Body of pancreas (tissue), 4 donors: Measurements from ENCODE around the gene PLXDC2. TPM values are rescaled to one million over a fixed set of nuclear protein-coding genes. Genes with fewer than 3 reads are reported as not detected.

Experiments used
- ATAC-seq: fragments of 150-250 bp; one replicate; pipeline ENCODE4 v1.9.1; 2016
- DNase-seq, 4 donors: peaks; one replicate each; pipeline ENCODE4 v3.0.0-alpha.2; 2019
- H3K27ac ChIP-seq, 4 donors: fragments of 200-600 bp; sonication (generic); 1 replicate in 3 of 4; 2 replicates in 1 of 4; pipeline versions ENCODE4 v1.5.1 to v1.6.1; 2016 to 2019; ENCODE audit warnings: mild to moderate bottlenecking in 1 of 4, mixed read lengths in 1 of 4, moderate library complexity in 1 of 4
- H3K27me3 ChIP-seq, 2 donors: fragments of 200-600 bp; sonication (generic); one replicate each; pipeline ENCODE4 v1.6.0; 2016; ENCODE audit warnings: mild to moderate bottlenecking in 1 of 2
- H3K36me3 ChIP-seq, 2 donors: fragments of 200-600 bp; sonication (generic); replicated peaks in 1 of 2; 2 replicates each; pipeline ENCODE4 v1.5.1; 2016; ENCODE audit warnings: low read depth in 2 of 2; ENCODE audit not compliant: insufficient read depth in 1 of 2
- H3K4me1 ChIP-seq: fragments of 200-600 bp; sonication (generic); one replicate; pipeline ENCODE4 v1.6.0; 2016
- H3K4me3 ChIP-seq, 2 donors: fragments of 200-600 bp; sonication (generic); 1 replicate in 1 of 2; 2 replicates in 1 of 2; pipeline ENCODE4 v1.5.1; 2016 to 2019
- H3K9me3 ChIP-seq, 3 donors: fragments of 200-600 bp; sonication (generic); 1 replicate in 2 of 3; 2 replicates in 1 of 3; pipeline ENCODE4 v1.5.1; 2016
- POLR2A ChIP-seq, 3 donors: fragments of 450-650 bp; IDR thresholded peaks; one replicate each; pipeline ENCODE4 v1.6.1; 2016; ENCODE audit warnings: antibody characterized with exemption in 3 of 3, mild to moderate bottlenecking in 2 of 3
- WGBS, 2 donors: methylation state at CpG; one replicate each; pipeline ENCODE4 v1.1.5; 2017; 5-methylcytosine and 5-hydroxymethylcytosine counted together
- intact Hi-C: fragments of 100-400 bp; cut with DNase I; formaldehyde crosslinking; loops from one replicate; pipeline ENCODE4 v1.15.1; 2023
- total RNA-seq, 2 donors: library from RNA; depleted of rRNA; stranded (reverse); fragments of >200 nt; gene quantifications; one replicate each; pipeline ENCODE4 v1.1.0, GENCODE V29; 2016
- TF ChIP-seq, protein P1 (sequence below), 7 experiments: fragments of 450-650 bp in 4 of 7; fragments of 200-600 bp in 3 of 7; sonication (generic) in 3 of 7; IDR thresholded peaks; one replicate each; pipeline ENCODE4 v1.5.1; 2016 to 2019; ENCODE audit warnings: antibody characterized with exemption in 7 of 7

PLXDC2 gene
- total RNA-seq, 2 donors from 2014 or later = 8.2 to 13.5 TPM

DNA sequence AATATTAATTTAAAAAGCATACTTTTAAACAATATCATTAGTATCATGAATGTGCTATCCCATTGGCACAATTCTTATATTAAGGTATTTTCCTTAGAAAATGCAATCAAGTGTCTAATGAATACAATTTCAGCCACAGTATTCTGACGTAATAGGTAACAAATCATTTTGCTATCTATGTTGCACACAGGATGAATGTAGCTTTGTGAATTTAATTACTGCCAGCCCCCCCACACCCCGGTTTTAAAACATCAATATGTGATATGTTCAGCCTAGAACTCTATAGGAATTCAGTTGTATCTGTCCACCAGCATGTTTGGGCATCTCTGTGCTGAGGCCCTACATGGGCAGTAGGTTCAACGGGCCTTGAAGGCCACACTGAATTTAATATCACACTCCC is 274.6 kb downstream of the PLXDC2 start:
- ATAC-seq = no peak
- intact Hi-C loops = no loop called here
- no peaks in the 10 kb centered on the region for H3K27me3 ChIP-seq
- no peaks in the 10 kb centered on the region for H3K36me3 ChIP-seq
- H3K27ac ChIP-seq = no peak overlapping the region
- no peaks in the 10 kb centered on the region for H3K4me1 ChIP-seq
- TF ChIP-seq, protein P1, sequence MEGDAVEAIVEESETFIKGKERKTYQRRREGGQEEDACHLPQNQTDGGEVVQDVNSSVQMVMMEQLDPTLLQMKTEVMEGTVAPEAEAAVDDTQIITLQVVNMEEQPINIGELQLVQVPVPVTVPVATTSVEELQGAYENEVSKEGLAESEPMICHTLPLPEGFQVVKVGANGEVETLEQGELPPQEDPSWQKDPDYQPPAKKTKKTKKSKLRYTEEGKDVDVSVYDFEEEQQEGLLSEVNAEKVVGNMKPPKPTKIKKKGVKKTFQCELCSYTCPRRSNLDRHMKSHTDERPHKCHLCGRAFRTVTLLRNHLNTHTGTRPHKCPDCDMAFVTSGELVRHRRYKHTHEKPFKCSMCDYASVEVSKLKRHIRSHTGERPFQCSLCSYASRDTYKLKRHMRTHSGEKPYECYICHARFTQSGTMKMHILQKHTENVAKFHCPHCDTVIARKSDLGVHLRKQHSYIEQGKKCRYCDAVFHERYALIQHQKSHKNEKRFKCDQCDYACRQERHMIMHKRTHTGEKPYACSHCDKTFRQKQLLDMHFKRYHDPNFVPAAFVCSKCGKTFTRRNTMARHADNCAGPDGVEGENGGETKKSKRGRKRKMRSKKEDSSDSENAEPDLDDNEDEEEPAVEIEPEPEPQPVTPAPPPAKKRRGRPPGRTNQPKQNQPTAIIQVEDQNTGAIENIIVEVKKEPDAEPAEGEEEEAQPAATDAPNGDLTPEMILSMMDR (IDR thresholded peaks at IDR 0.05) = no peak
- TF ChIP-seq POLR2A (IDR thresholded peaks at IDR 0.05) = no peak
- DNase-seq = no peak
- no peaks in the 10 kb centered on the region for H3K9me3 ChIP-seq
- H3K4me3 ChIP-seq = no peak overlapping the region
- WGBS, 2 donors = 72 to 74% methylated on average over 3 of the region's 3 CpGs

DNA sequence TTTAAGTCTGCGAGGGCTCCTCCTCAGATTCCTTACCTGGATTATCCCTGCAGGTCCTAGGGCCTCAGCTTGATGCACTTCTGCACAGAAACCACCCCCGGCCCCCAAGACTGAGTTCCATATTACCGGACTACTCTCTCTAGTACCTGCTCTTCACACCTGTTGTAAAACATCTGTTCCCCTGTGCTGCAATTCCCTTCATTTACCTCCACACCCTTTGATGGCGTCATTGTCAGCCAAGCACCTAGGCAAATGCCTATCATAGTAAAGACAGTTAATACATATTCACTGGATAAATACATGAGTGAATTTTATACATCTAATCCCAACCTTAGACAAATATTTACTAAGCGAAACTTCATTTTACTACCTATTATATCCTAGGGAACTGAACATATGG is 275.5 kb downstream of the PLXDC2 start:
- no peak overlapping the region for H3K27ac ChIP-seq
- H3K9me3 ChIP-seq = no peaks in the 10 kb centered on the region
- 53% methylated on average over 5 of the region's 5 CpGs for WGBS, 2 donors
- DNase-seq (no peak), ATAC-seq (no peak)
- no peaks in the 10 kb centered on the region for H3K4me1 ChIP-seq
- H3K36me3 ChIP-seq = no peaks in the 10 kb centered on the region
- intact Hi-C loops = no loop called here
- TF ChIP-seq, protein P1 (IDR thresholded peaks at IDR 0.05) = no peak
- no peak for TF ChIP-seq POLR2A (IDR thresholded peaks at IDR 0.05)
- H3K27me3 ChIP-seq = no peaks in the 10 kb centered on the region
- no peak overlapping the region for H3K4me3 ChIP-seq

DNA sequence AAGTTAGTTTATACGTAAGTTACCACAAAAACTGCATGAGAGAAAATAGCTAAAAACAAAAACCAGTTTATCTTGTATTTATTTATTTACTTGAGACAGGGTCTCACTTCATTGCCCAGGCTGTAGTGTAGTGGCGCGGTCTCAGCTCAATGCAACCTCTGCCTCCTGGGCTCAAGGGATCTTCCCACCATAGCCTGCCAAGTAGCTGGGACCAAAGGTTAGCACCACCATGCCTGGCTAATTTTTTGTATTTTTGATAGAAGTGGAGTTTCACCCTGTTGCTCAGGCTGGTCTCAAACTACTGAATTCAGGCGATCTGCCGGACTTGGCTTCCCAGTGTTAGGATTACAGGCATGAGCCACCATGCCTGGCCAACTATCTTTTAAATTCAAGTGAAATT is 277.4 kb downstream of the PLXDC2 start:
- ATAC-seq = no peak
- intact Hi-C loops = no loop called here
- DNase-seq = no peak
- H3K9me3 ChIP-seq = no peaks in the 10 kb centered on the region
- no peak overlapping the region for H3K27ac ChIP-seq
- no peaks in the 10 kb centered on the region for H3K27me3 ChIP-seq
- H3K4me1 ChIP-seq = no peaks in the 10 kb centered on the region
- no peaks in the 10 kb centered on the region for H3K36me3 ChIP-seq
- no peak overlapping the region for H3K4me3 ChIP-seq
- WGBS, 2 donors = 67 to 75% methylated on average over 5 of the region's 5 CpGs
- TF ChIP-seq, protein P1 (IDR thresholded peaks at IDR 0.05) = no peak
- no peak for TF ChIP-seq POLR2A (IDR thresholded peaks at IDR 0.05)

DNA sequence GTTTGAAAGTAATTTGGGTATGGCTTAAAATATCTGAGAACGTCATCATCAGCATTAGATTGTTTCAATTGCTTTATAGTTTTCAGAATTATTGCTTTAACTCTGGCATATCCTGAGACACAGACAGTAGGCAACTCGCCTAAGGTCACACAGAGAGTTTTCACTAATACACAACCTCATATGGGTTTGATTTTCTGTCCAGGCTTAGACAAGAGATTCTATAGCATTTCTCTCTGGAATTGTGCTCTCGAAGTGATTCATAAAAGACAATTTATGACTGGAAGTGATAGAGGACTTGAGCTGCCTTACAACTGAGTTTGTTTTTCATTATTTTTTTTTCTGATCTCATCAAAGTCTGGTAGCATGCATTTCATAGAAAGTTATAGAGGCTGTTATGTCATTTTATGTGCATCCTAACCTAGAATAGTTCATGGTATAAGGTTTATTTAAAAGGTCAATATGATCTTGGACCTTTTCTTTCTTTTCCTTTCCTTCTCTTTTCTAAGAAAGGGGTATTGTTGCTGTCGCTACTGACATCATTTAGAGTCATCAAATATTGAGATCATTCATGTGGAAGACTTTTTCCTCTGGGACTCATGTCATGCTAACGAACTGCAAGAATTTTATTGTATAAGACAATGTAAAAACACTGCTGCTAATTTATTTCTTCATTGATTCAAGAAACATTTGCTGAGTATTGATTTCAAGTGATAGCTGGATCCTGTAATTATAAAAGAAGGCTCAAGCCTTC is 278.2 kb downstream of the PLXDC2 start:
- H3K9me3 ChIP-seq = no peaks in the 10 kb centered on the region
- WGBS, 2 donors = 49 to 64% methylated on average over 5 of the region's 5 CpGs
- TF ChIP-seq, protein P1 (IDR thresholded peaks at IDR 0.05) = no peak
- no peak for TF ChIP-seq POLR2A (IDR thresholded peaks at IDR 0.05)
- no peaks in the 10 kb centered on the region for H3K27me3 ChIP-seq
- no peak overlapping the region for H3K4me3 ChIP-seq
- H3K4me1 ChIP-seq = no peaks in the 10 kb centered on the region
- DNase-seq (no peak), ATAC-seq (no peak)
- intact Hi-C loops = no loop called here
- no peaks in the 10 kb centered on the region for H3K36me3 ChIP-seq
- H3K27ac ChIP-seq = no peak overlapping the region

DNA sequence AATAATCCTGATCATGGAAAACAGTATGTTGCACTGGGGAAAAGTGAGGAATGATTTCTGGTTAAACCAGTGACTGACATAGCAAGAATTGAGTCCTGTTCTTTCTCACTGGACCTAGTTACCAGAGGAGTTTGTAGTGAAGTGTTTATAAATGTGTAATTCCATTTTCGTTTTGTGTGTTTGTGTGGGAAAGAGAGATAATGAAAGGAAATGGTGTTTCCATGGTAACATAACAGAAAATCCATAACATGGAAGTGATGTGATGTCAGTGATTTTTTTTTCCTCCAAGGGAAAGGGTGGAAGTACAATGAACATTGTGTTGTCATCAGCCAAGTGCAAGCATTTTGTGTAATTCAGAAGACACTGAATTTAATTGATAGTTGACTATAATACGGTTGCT is 283.9 kb downstream of the PLXDC2 start:
- WGBS, 2 donors = 13 to 17% methylated on average over 2 of the region's 2 CpGs
- DNase-seq = no peak
- TF ChIP-seq, protein P1 (IDR thresholded peaks at IDR 0.05) = no peak
- no peak for TF ChIP-seq POLR2A (IDR thresholded peaks at IDR 0.05)
- peak; percentile 67 for ATAC-seq
- no peak overlapping the region for H3K4me3 ChIP-seq
- peak overlapping the region in 1 of 4 donors; percentile 11 for H3K27ac ChIP-seq
- no peaks in the 10 kb centered on the region for H3K9me3 ChIP-seq
- H3K27me3 ChIP-seq = no peaks in the 10 kb centered on the region
- intact Hi-C loops = no loop called here
- no peaks in the 10 kb centered on the region for H3K36me3 ChIP-seq
- H3K4me1 ChIP-seq = peaks cover under 1% of the 10 kb centered on the region
